NCI-H2196 treated with DMSO at 0.1 percent for 48 hours (cell line): ENCODE results near the gene ABCD4.
"Not testable (repeated sequence)": the region's sequence is repeated elsewhere in the genome, so short reads cannot be mapped to it uniquely, and the experiment has no call there.

ENCODE experiments used
- DNase-seq: peaks from one replicate; lab custom pipeline; 2025; ENCODE audit not compliant: unreplicated experiment; lab: John Stamatoyannopoulos, UW

ABCD4 gene

DNA sequence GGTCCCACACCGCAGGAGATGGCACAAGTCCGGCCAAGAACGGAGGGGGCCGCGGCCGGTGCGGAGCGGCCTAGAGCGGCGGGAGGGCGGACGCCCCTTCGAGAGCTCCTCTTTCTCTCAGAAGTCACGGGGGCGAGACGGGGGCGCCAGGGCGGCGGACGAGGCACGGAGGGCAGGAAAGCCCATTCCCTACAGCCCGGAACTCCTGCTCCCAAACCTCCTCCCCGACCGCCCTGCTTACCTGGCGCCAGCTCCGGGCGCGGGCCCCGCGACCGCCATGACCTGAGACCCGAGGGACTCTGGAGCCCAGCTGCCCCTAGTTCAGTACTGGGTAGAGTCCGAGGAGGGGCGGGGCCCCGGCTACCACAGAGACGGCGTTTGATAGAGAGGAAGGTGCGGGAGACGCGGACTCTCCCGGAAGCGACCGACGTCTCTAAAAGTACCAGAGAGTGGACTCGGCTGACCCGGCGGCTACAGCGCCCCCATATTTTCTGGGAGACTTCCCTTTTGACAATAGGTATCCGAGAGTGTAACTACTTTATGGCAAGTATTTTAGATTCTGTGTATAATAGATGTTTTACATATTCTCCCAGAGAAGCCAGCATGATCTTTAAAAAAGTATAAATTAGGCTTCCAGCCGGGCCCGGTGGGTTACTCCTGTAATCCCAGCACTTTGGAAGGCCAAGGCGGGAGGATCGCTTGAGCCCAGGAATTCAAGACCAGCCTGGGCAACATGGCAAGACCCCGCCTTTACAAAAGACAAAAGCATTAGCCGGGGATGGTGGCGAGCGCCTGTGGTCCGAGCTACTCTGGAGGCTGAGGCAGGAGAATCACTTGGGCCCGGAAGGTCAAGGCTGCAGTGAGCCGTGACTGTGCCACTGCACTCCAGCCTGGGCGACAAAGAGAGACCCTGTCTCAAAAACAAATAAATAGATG, at the start of gene ABCD4:
TSS of gene ABCD4 (minus strand) at position 301 of the 936 bp plus-strand sequence. CDS start at position 279, 22 bp downstream.
- DNase-seq, result peak; percentile 86

DNA sequence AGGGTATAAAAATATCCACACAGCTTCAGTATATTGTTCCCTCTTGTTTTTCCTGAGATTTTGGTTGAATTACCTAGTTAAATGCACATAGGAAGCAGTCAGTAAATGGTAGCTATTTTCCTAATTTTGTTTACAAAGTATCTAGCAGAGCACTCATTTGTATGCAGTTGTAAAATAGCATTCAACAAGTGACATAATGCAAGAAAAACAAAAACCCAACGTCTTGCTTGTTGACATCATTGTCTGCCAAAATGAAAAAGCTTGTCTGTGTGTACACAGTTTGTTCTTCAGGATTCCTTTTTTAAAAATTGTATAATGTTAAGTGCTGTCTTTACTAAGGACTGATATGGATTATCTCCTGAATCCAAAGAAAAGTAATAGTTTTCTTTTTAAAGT, 48.2 kb upstream of the ABCD4 start:
- no peak for DNase-seq

DNA sequence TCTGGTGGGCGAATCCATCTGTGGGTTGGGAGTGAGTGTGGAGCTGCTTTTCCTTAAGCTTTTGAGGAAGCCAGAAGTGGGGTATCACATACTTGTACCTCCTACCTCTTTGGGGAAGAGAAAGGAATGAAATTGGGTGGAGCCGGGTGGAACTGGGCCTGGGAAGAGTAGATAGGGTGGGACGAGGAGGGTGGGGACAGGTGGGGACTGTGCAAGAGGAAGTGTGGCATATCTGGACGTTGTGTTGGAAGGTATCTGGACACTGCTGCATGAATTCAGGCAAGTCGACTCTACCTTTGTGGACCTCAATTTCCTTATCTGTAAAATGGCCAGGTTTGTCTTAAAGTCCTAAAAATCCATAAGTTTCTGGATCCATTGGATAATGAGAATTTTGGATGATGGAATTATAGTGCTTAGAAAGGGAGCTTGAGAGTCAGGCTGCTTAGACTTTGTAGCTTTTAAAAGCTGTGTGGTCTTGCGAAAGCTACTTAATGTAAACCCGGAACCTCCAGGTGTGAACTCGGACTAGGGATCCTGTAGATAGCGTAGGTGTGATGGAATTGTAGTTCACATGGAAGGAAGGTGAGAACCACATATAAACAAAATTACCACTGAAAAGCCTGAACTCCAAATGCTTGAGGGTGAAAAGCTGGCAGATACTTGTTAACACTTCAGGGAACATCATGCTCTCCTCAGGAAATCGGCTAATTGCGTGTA, 47.6 kb upstream of the ABCD4 start:
- no peak for DNase-seq

DNA sequence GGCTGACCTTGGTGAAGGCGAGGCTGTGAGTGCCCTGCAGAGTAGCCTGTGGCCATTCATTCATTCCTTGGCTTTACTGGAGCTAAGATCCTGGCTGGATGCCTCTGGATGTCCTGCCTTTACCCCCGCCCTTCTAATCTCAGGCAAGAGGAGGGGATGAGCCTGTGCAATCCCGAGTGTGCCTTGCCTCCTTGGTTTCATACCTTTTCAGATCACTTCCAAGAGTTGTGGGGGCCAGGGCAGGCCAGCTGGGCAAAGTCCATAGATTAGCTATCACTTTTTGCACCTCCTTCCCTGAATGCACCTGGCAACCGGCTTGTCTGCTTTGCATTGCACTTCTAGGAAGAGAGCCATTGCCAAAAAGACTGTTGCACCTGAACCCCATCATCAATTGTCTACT, 47.0 kb upstream of the ABCD4 start:
- DNase-seq, result no peak

- no peak for DNase-seq
Measured at GRCh38 chr14:74348735-74349463, 46.2 kb upstream of the ABCD4 start.

DNA sequence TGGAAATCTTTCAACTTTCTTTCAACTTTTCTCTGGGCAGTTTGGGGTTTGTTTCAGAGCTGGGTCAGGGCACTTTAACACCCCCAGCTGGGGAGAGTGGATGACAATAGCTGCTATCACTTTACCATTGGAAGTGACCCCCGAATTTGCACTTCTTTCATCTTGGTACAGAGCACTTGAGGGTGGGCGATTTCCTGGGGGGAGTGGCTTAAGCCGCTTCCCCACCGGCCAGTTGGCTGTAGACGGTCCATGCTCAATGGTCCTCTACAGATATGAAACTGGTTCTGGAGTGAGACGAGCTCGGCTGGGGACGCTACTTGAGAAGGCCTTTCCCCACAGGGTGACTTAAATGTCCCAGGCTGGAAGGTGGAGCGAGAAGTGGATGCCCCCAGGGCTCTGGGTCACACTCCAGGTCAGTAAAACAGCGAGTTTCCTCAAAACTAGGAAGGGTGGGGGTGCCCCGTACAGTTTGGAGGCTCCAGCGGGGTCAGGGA, 45.6 kb upstream of the ABCD4 start, which contains the start of gene VRTN:
TSS of gene VRTN (plus strand) at position 231 of the 494 bp plus-strand sequence. CDS start 8,313 bp downstream, outside the sequence.
- no peak for DNase-seq

DNA sequence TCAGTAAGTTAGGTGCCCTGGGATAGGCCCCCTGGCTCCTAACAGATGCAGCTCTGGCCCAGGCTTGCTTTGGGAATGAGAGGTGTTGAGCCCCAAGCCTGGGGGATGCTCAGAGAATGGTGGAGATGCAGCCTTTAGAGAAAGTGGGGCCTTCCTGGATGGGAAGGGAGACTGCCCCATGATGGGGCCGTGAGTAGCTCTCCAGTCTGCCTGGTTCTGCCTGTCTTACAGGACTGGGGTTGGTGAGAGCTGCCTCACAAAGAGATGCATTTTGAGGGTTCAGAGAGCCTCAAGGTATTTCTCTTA, 45.0 kb upstream of the ABCD4 start:
- DNase-seq, result no peak

- DNase-seq, result no peak
Measured at GRCh38 chr14:74347097-74347794, 44.5 kb upstream of the ABCD4 start.

DNA sequence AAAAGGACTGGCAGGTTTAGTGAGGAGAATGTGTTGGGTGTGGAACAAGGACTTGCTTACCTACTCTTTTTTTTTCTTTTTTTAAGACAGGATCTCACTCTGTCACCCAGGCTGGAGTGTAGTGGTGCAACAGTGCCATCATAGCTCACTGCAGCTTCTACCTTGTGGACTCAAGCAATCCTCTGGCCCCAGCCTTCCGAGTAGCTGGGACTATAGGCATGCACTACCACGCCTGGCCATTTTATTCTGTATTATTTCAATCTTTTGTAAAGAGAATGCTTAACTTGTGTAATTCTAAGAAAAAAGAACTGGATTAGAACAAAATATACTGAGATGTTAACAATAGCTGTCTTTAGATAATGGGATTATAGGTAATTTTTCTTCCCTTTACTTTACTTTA, 43.6 kb upstream of the ABCD4 start:
- no peak for DNase-seq

- no peak for DNase-seq
Measured at GRCh38 chr14:74333909-74334308, 31.2 kb upstream of the ABCD4 start.

DNA sequence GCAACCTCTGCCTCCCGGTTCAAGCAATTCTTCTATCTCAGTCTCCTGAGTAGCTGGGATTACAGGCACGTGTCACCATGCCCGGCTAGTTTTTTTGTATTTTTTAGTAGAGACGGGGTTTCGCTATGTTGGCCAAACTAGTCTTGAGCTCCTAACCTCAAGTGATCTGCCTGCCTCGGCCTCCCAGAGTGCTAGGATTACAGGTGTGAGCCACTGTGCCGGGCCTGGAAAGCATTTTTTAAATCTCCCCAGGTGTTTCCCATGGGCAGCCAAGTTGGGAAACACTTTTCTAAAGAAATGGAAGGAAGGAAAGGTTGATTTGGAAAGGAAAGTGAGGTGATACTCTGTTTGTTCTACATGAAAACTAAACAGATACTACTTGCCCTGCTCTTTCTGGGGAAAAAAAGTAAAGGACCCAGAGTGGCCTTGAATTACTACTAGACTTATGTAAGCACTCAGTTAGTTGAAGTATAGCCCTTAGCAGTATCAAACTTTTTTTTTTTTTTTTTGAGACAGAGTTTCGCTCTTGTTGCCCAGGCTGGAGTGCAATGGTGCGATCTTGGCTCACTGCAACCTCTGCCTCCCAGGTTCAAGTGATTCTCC, 27.3 kb upstream of the ABCD4 start:
- not testable (repeated sequence) for DNase-seq

DNA sequence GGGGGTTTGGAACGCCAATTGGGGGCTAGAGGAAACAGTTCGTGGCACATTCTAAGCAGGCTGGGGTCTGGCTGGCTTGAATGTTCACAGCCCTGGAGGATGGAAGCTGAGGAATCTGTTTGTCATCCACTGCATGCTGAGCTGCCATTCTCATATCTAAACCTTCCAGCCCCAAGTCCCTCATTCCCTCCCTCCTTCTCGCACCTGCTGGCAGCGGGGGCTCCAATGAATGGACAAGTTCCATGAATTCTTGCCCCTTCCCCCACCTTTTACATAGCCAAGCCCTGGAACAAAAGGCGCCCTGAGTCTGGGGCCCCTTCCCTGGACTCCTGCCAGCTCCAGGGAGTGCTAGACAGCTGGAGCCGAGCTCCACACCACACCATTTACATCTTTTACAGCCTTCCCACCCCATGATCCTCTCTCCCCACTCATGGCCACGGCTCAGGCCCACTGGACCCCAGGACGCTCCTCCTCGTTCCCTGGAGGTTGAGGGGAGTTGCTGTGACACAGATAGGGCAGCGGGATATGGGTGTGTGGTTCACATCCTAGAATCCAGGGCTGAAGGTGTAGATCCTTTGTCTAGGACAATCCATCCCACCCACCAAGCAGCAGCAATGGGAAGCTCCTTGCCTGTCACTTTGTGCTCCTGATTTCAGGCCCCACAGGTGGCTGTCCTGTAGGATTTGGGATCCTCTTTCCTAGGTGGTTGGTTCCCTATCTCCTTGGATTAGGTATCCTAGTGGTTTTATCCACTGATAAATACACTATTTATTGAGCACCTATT, 23.8 kb upstream of the ABCD4 start:
- no peak for DNase-seq

DNA sequence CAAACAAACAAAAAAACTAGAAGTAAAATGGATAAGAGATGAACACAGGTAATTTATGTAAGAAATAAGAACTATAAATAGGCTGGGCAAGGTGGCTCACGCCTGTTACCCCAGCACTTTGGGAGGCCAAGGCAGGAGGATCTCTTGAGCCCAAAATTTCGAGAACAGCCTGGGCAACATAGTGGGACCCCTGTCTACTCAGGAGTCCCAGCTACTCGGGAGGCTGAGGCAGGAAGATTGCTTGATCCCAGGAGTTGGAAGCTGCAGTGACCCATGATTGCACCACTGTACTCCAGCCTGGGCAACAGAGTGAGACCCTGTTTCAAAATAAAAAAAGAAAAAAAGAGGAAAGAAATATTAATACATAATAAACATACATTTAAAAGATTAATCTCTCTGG, 22.7 kb upstream of the ABCD4 start:
- DNase-seq, result no peak

DNA sequence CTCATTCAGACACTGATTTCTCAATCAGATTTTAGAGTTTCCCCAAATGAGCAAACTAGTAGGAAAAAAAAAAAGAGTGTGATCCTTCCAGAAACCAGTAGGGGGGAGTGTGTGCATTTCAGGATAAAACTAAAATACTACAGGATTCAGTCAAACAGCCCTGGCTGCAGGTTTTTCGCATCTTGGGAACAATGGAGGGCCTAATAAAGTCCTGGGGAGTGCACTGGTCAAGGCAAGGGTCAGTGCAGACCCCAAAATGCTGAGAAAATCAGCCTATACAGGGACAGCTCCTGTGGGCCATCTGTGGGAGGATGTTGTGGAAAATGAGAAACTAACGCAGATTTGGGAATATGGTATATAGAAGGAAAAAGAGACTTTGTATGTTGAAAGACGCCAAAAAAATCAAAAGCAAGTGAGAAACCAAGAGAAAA, 22.2 kb upstream of the ABCD4 start:
- DNase-seq, result no peak

GRCh38 chr14:74314576-74314975, 11.8 kb upstream of the ABCD4 start:
- DNase-seq, result no peak

DNA sequence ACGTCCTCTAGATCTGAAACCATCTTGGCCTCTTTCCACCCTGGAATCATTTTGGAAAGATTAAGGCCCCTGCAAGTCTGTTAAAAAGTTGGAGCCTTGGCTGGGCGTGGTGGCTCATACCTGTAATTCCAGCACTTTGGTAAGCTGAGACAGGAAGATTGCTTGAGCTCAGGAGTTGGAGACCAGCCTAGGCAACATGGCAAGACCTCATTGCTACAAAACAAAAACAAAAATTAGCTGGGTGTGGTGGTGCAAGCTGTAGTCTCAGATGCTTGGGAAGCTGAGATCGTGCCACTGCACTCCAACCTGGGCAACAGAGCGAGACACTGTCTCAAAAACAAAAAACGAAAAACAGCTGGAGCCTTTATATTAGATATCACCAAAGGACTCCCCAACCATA, 10.9 kb upstream of the ABCD4 start:
- no peak for DNase-seq

- no peak for DNase-seq
Measured at GRCh38 chr14:74312161-74312560, 9.4 kb upstream of the ABCD4 start.

- no peak for DNase-seq
Measured at GRCh38 chr14:74309125-74310022, 6.6 kb upstream of the ABCD4 start.

DNA sequence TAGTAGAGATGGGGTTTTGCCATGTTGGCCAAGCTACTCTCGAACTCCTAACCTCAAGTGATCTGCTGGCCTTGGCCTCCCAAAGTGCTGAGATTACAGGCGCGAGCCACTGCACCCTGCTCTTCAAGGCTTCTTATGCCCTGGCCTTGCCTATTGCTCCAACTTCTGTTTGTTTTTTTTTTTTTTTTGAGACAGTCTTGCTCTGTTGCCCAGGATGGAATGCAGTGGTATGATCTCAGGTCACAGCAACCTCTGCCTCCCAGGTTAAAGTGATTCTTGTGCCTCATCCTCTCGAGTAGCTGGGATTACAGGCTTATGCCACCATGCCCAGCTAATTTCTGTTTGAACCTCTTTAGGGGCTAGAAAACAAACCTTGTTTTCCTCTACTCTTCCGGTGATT, 6.0 kb upstream of the ABCD4 start:
- no peak for DNase-seq
